Activated CD8-positive, alpha-beta T cell treated with anti-CD3 and anti-CD28 coated beads for 36 hours (primary cell): ENCODE data around the gene RBFOX1. TPM values are rescaled to one million over a fixed set of nuclear protein-coding genes. Genes with fewer than 3 reads are reported as not detected.

ENCODE experiments used
- ATAC-seq: fragments of 200-7000 bp; cut with Tn5 transposase; one replicate; pipeline ENCODE4 v1.10.0; 2021; ENCODE audit warnings: mild to moderate bottlenecking, moderate library complexity
- CTCF ChIA-PET: fragments of 350-600 bp; sonication (Branson Sonifier 250); formaldehyde crosslinking; loops from one replicate; lab custom pipeline; 2021; ENCODE audit warnings: antibody characterized with exemption; lab: Charles Lee
- POLR2A ChIA-PET: fragments of 350-600 bp; sonication (Branson Sonifier 250); formaldehyde crosslinking; loops from one replicate; lab custom pipeline; 2021; ENCODE audit warnings: antibody characterized with exemption; lab: Charles Lee
- DNase-seq: peaks from one replicate; pipeline ENCODE4 v3.0.0-alpha.2; 2020
- H3K27ac Mint-ChIP-seq: one replicate; pipeline ENCODE4 v1.8.0; 2021; ENCODE audit warnings: mild to moderate bottlenecking, mixed read lengths
- H3K27me3 Mint-ChIP-seq: one replicate; pipeline ENCODE4 v1.8.0; 2021; ENCODE audit warnings: mixed read lengths
- H3K36me3 Mint-ChIP-seq: one replicate; pipeline ENCODE4 v1.8.0; 2021; ENCODE audit warnings: low read depth, mixed read lengths
- H3K4me1 Mint-ChIP-seq: one replicate; pipeline ENCODE4 v1.8.0; 2021; ENCODE audit warnings: low read depth, mixed read lengths
- H3K4me3 Mint-ChIP-seq: one replicate; pipeline ENCODE4 v1.8.0; 2021; ENCODE audit warnings: mild to moderate bottlenecking, moderate library complexity, mixed read lengths
- H3K9me3 Mint-ChIP-seq: one replicate; pipeline ENCODE4 v1.8.0; 2021; ENCODE audit warnings: mixed read lengths
- CTCF ChIP-seq: fragments of 200-600 bp; IDR thresholded peaks from one replicate; pipeline ENCODE4 v1.8.0; 2022; ENCODE audit warnings: antibody characterized with exemption, mild to moderate bottlenecking
- intact Hi-C: fragments of 100-400 bp; cut with micrococcal nuclease; formaldehyde crosslinking; loops from one replicate; pipeline ENCODE4 v1.10.0; 2022
- total RNA-seq, 2 experiments: library from RNA; stranded (reverse); gene quantifications; one replicate each; pipeline ENCODE4 v1.2.3, GENCODE V29; 2021

The RBFOX1 gene
- total RNA-seq, 2 experiments from 2014 or later: not detected

DNA sequence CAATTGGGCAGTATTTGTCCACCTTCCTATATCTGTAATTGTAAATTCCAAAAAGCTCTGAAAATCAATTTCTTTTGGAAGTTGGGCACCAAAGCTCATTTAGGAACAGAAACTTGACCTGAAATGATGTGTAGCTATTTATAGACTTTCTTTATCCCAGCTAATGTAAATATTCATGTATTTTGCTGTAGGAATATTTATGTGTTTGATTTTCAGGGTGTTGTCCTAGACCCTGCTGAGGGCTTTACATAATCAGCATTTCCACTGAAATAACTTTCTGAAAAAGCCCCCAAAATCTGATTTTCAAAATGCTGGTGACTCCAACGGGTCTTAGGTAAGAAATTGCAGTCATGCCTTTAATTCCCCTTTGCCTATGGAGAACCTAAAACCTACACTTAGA is 4.1 kb downstream of the RBFOX1 start:
- H3K27me3 Mint-ChIP-seq: no peaks in the 10 kb centered on the region
- ChIA-PET POLR2A (no interaction called here), CTCF (no interaction called here)
- DNase-seq (no peak), ATAC-seq (no peak)
- H3K9me3 Mint-ChIP-seq: peaks cover 3% of the 10 kb centered on the region
- no peaks in the 10 kb centered on the region for H3K36me3 Mint-ChIP-seq
- no peak overlapping the region for H3K27ac Mint-ChIP-seq
- H3K4me3 Mint-ChIP-seq: no peak overlapping the region
- no peaks in the 10 kb centered on the region for H3K4me1 Mint-ChIP-seq
- TF ChIP-seq CTCF: no peak
- intact Hi-C loops: no loop called here

GRCh38 chr16:7338826-7339225 is 6.2 kb downstream of the RBFOX1 start:
- CTCF ChIA-PET: no interaction called here
- no peak overlapping the region for H3K4me3 Mint-ChIP-seq
- POLR2A ChIA-PET: no interaction called here
- no peaks in the 10 kb centered on the region for H3K27me3 Mint-ChIP-seq
- no peaks in the 10 kb centered on the region for H3K36me3 Mint-ChIP-seq
- H3K27ac Mint-ChIP-seq: no peak overlapping the region
- no peak for DNase-seq
- intact Hi-C loops: no loop called here
- no peak for ATAC-seq
- H3K4me1 Mint-ChIP-seq: no peaks in the 10 kb centered on the region
- peaks cover 3% of the 10 kb centered on the region for H3K9me3 Mint-ChIP-seq
- TF ChIP-seq CTCF: no peak

DNA sequence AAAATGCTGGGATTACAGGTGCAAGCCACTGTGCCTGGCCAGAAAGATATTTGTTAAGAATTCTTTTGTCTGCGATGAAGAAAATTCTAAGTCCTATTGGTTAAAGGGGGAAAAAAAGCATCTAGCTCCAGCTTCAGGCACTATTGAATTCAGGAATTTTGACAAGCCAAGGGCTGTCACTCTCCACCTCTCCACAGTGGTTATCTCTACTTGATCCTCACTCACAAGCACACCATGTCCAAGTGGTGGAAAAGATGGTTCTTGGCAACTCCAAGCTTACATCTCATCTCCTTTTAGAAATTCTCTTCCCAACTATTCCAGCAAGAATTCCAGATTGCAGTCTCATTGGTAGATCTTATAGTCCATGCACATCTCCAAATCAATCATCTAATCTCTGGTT is 7.1 kb downstream of the RBFOX1 start:
- TF ChIP-seq CTCF: no peak
- ATAC-seq: no peak
- DNase-seq: no peak
- no peaks in the 10 kb centered on the region for H3K27me3 Mint-ChIP-seq
- intact Hi-C loops: no loop called here
- no peaks in the 10 kb centered on the region for H3K4me1 Mint-ChIP-seq
- H3K9me3 Mint-ChIP-seq: peaks cover 3% of the 10 kb centered on the region
- ChIA-PET POLR2A (no interaction called here), CTCF (no interaction called here)
- no peak overlapping the region for H3K27ac Mint-ChIP-seq
- H3K4me3 Mint-ChIP-seq: no peak overlapping the region
- H3K36me3 Mint-ChIP-seq: no peaks in the 10 kb centered on the region

DNA sequence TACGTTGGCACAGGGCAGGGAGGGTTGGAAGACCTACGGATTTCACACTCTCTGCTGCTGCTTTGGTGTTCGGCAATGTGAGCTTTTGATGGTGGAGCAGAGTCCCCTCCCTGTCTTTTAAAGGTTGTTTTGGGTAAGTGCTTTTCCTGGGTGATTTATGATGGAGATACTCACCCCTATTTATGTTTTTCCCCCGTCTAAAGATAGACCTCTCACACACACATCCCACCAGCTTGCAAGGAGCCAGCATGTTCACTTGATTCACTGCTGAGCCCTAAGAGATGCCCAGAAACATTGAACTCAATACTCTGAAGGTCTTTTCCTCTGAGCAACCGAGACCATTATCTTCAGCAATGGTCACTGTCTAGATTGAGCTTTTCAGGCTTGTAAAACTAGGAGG is 8.3 kb downstream of the RBFOX1 start:
- intact Hi-C loops: no loop called here
- no peak overlapping the region for H3K27ac Mint-ChIP-seq
- POLR2A ChIA-PET: no interaction called here
- no peaks in the 10 kb centered on the region for H3K4me1 Mint-ChIP-seq
- no peaks in the 10 kb centered on the region for H3K27me3 Mint-ChIP-seq
- H3K4me3 Mint-ChIP-seq: no peak overlapping the region
- DNase-seq (no peak), ATAC-seq (no peak)
- no peaks in the 10 kb centered on the region for H3K36me3 Mint-ChIP-seq
- CTCF ChIA-PET: no interaction called here
- no peak for TF ChIP-seq CTCF
- peaks cover 3% of the 10 kb centered on the region for H3K9me3 Mint-ChIP-seq

- Mint-ChIP-seq H3K36me3 (no peaks in the 10 kb centered on the region), H3K9me3 (peaks cover 12% of the 10 kb centered on the region), H3K4me1 (no peaks in the 10 kb centered on the region), H3K4me3 (no peak overlapping the region), H3K27ac (no peak overlapping the region), H3K27me3 (no peaks in the 10 kb centered on the region)
- no peak for TF ChIP-seq CTCF
- intact Hi-C loops: no loop called here
- ATAC-seq (no peak), DNase-seq (no peak)
- CTCF ChIA-PET: no interaction called here
- POLR2A ChIA-PET: no interaction called here
These were observed 10.0 kb downstream of the RBFOX1 start for GRCh38 chr16:7342598-7342997.
